A673 (cell line): ENCODE measurements around the gene STAT5B. TPM values are rescaled to one million over a fixed set of nuclear protein-coding genes. Genes with fewer than 3 reads are reported as not detected.
"Not testable (repeated sequence)": the region's sequence is repeated elsewhere in the genome, so short reads cannot be mapped to it uniquely, and the experiment has no call there.

Experiments used
- BruUV-seq: library from RNA; stranded (reverse); fragments of 400-500 nt; replicated peaks from 2 replicates; lab custom pipeline; 2021; lab: Mats Ljungman, UMichigan
- CTCF ChIA-PET: fragments of 300-600 bp; sonication (Branson Sonifier 250); formaldehyde crosslinking; loops from one replicate; lab custom pipeline; 2022; ENCODE audit warnings: antibody characterized with exemption; lab: Charles Lee
- POLR2A ChIA-PET: fragments of 300-600 bp; sonication (Branson Sonifier 250); formaldehyde crosslinking; loops from one replicate; lab custom pipeline; 2022; ENCODE audit warnings: antibody characterized with exemption; ENCODE audit not compliant: low non-redundant PET; lab: Charles Lee
- DNase-seq: peaks from one replicate; pipeline ENCODE4 v3.0.0-alpha.2; 2015; ENCODE audit warnings: low spot score
- H3K27ac ChIP-seq: fragments of 200-600 bp; sonication (generic); 2 replicates; pipeline ENCODE4 v1.5.1; 2016; ENCODE audit warnings: mixed run types, low read depth, mild to moderate bottlenecking, mixed read lengths, antibody characterized with exemption, low read length; ENCODE audit not compliant: poor library complexity, severe bottlenecking
- H3K27me3 ChIP-seq: fragments of 200-600 bp; sonication (generic); replicated peaks from 2 replicates; pipeline ENCODE4 v1.6.1; 2017; ENCODE audit warnings: mixed run types, low read depth, mild to moderate bottlenecking, mixed read lengths, antibody characterized with exemption, low read length; ENCODE audit not compliant: insufficient read depth, poor library complexity
- H3K36me3 ChIP-seq: fragments of 200-600 bp; sonication (generic); 2 replicates; pipeline ENCODE4 v1.6.1; 2016; ENCODE audit warnings: mixed run types, mild to moderate bottlenecking, mixed read lengths, antibody characterized with exemption, low read length; ENCODE audit not compliant: insufficient read depth, poor library complexity, severe bottlenecking
- H3K4me1 ChIP-seq: fragments of 200-600 bp; sonication (generic); 2 replicates; pipeline ENCODE4 v1.6.1; 2017; ENCODE audit warnings: mixed run types, mild to moderate bottlenecking, mixed read lengths, antibody characterized with exemption, low read length; ENCODE audit not compliant: insufficient read depth, poor library complexity, severe bottlenecking
- H3K4me3 ChIP-seq: fragments of 200-600 bp; sonication (generic); 2 replicates; pipeline ENCODE4 v1.5.1; 2016; ENCODE audit warnings: low read depth, mixed run types, mild to moderate bottlenecking, mixed read lengths, low read length; ENCODE audit not compliant: poor library complexity, severe bottlenecking
- H3K9me3 ChIP-seq: fragments of 200-600 bp; sonication (generic); 2 replicates; pipeline ENCODE4 v1.6.1; 2016; ENCODE audit warnings: mixed run types, low read depth, mild to moderate bottlenecking, mixed read lengths, antibody characterized with exemption, low read length; ENCODE audit not compliant: poor library complexity, severe bottlenecking
- EZH2 ChIP-seq: fragments of 200-600 bp; sonication (generic); IDR thresholded peaks from 2 replicates; pipeline ENCODE4 v1.6.1; 2017; ENCODE audit warnings: borderline replicate concordance, low read depth, mild to moderate bottlenecking, mixed read lengths, antibody characterized with exemption, low read length; ENCODE audit not compliant: poor library complexity, severe bottlenecking
- intact Hi-C: fragments of 100-400 bp; cut with micrococcal nuclease; formaldehyde crosslinking; loops from one replicate; pipeline ENCODE4 v1.10.0; 2022; ENCODE audit not compliant: unreplicated experiment
- total RNA-seq: library from RNA; stranded (reverse); gene quantifications from 2 replicates; pipeline ENCODE4 v1.2.3, GENCODE V29; 2021
- TF ChIP-seq, protein P1 (sequence below): fragments of 300-800, 200-600 bp; sonication (generic); conservative IDR thresholded peaks from 2 replicates; pipeline ENCODE4 v1.5.1; 2017; ENCODE audit warnings: low read depth, mild to moderate bottlenecking, antibody characterized with exemption, low read length, moderate library complexity, mixed read lengths

Gene STAT5B
- total RNA-seq, 1 experiment from 2014 or later, result 11.2 TPM

GRCh38 chr17:42322382-42323267 lies 46.4 kb upstream of the STAT5B start:
- Histone ChIP-seq H3K4me1 (no peaks in the 10 kb centered on the region), H3K27me3 (no peaks in the 10 kb centered on the region), H3K27ac (no peak overlapping the region), H3K9me3 (no peaks in the 10 kb centered on the region), H3K4me3 (no peak overlapping the region), H3K36me3 (peaks cover 11% of the 10 kb centered on the region)
- ChIA-PET POLR2A (no interaction called here), CTCF (interaction anchor here (0.6 to 1.8 kb wide), 3 partner anchors 8 to 84 kb away, joined by 3 to 8 read pairs (median 5); no protein-coding TSS in a partner anchor)
- no TSS peak for BruUV-seq
- TF ChIP-seq EZH2, result no peak
- TF ChIP-seq, protein P1, sequence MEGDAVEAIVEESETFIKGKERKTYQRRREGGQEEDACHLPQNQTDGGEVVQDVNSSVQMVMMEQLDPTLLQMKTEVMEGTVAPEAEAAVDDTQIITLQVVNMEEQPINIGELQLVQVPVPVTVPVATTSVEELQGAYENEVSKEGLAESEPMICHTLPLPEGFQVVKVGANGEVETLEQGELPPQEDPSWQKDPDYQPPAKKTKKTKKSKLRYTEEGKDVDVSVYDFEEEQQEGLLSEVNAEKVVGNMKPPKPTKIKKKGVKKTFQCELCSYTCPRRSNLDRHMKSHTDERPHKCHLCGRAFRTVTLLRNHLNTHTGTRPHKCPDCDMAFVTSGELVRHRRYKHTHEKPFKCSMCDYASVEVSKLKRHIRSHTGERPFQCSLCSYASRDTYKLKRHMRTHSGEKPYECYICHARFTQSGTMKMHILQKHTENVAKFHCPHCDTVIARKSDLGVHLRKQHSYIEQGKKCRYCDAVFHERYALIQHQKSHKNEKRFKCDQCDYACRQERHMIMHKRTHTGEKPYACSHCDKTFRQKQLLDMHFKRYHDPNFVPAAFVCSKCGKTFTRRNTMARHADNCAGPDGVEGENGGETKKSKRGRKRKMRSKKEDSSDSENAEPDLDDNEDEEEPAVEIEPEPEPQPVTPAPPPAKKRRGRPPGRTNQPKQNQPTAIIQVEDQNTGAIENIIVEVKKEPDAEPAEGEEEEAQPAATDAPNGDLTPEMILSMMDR, result peak; percentile 83
- intact Hi-C loops, result loop anchor here (2.0 kb wide), 1 partner anchor 84 kb away; no protein-coding TSS in a partner anchor
- peak; percentile 86 for DNase-seq

GRCh38 chr17:42321555-42321954 lies 45.4 kb upstream of the STAT5B start:
- CTCF ChIA-PET, result interaction anchor here (0.5 to 1.0 kb wide), 2 partner anchors 87 to 206 kb away, joined by 4 to 7 read pairs; no protein-coding TSS in a partner anchor
- peaks cover 11% of the 10 kb centered on the region for H3K36me3 ChIP-seq
- no peak overlapping the region for H3K27ac ChIP-seq
- DNase-seq, result no peak
- BruUV-seq, result no TSS peak
- H3K4me1 ChIP-seq, result no peaks in the 10 kb centered on the region
- H3K4me3 ChIP-seq, result no peak overlapping the region
- TF ChIP-seq EZH2, result no peak
- TF ChIP-seq, protein P1, result no peak
- H3K27me3 ChIP-seq, result no peaks in the 10 kb centered on the region
- POLR2A ChIA-PET, result no interaction called here
- no peaks in the 10 kb centered on the region for H3K9me3 ChIP-seq
- intact Hi-C loops, result no loop called here

DNA sequence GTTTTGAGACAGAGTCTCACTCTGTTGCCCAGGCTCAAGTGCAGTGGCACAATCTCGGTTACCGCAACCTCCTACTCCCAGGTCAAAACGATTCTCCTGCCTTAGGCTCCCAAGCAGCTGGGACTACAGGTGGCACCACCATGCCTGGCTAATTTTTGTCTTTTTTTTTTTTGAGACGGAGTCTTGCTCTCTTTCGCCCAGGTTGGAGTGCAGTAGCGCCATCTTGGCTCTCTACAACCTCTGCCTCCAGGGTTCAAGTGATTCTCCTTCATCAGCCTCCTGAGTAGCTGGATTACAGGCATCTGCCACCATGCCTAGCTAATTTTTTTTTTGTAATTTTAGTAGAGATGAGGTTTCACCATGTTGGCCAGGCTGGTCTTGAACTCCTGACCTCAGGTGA lies 41.8 kb upstream of the STAT5B start:
- DNase-seq, H3K36me3 ChIP-seq, H3K9me3 ChIP-seq, H3K4me3 ChIP-seq, H3K27me3 ChIP-seq, POLR2A ChIA-PET, H3K4me1 ChIP-seq, BruUV-seq, H3K27ac ChIP-seq, CTCF ChIA-PET: not testable (repeated sequence)
- intact Hi-C loops, result loop anchor here (10.0 kb wide), 1 partner anchor 207 kb away; no protein-coding TSS in a partner anchor
